HepG2 (cell line): ENCODE data around the gene BLOC1S4. TPM values are rescaled to one million over a fixed set of nuclear protein-coding genes. Genes with fewer than 3 reads are reported as not detected.
A peak's percentile ranks its signal among the peaks of the same experiment; 100 is the strongest.

Experiments used
- ARHGAP35 ChIP-seq: sonication (generic); formaldehyde crosslinking; IDR thresholded peaks from 2 replicates; pipeline ENCODE4 v1.9.0; 2022; ENCODE audit warnings: mild to moderate bottlenecking, inconsistent platforms, moderate library complexity, missing genetic modification reagents, borderline replicate concordance
- ATF7-NPFF ChIP-seq: sonication (generic); formaldehyde crosslinking; IDR thresholded peaks from 2 replicates; pipeline ENCODE4 v1.8.1; 2023; ENCODE audit warnings: mild to moderate bottlenecking, low read depth, missing genetic modification reagents, moderate library complexity
- CCAR2 ChIP-seq: fragments of 200-400 bp; formaldehyde crosslinking; optimal IDR thresholded peaks from 2 replicates; pipeline ENCODE3; 2018; ENCODE audit warnings: low read depth, mild to moderate bottlenecking, low read length, moderate library complexity
- CHD2 ChIP-seq: IDR thresholded peaks from 2 replicates; pipeline ENCODE4 v1.6.1; 2011; ENCODE audit warnings: low read depth, low read length, improper control_type of control experiment
- GMEB1 ChIP-seq: sonication (generic); formaldehyde crosslinking; IDR thresholded peaks from 2 replicates; pipeline ENCODE4 v1.5.1; 2020; ENCODE audit warnings: missing genetic modification reagents, mild to moderate bottlenecking, borderline replicate concordance
- HDAC2 ChIP-seq: sonication (generic); formaldehyde crosslinking; IDR thresholded peaks from 2 replicates; pipeline ENCODE4 v1.4.0; 2020; ENCODE audit warnings: missing genetic modification reagents
- MAFG ChIP-seq: sonication (generic); formaldehyde crosslinking; IDR thresholded peaks from 2 replicates; pipeline ENCODE4 v1.5.1; 2020; ENCODE audit warnings: mild to moderate bottlenecking, missing genetic modification reagents
- MED13 ChIP-seq: sonication (generic); formaldehyde crosslinking; IDR thresholded peaks from 2 replicates; pipeline ENCODE4 v1.5.0; 2020; ENCODE audit warnings: missing genetic modification reagents
- NR3C1 ChIP-seq: sonication (generic); formaldehyde crosslinking; IDR thresholded peaks from 2 replicates; pipeline ENCODE4 v1.4.0; 2020; ENCODE audit warnings: missing genetic modification reagents
- PCBP1 ChIP-seq: fragments of 200-400 bp; formaldehyde crosslinking; IDR thresholded peaks from 2 replicates; pipeline ENCODE4 v1.6.1; 2017; ENCODE audit warnings: mild to moderate bottlenecking, low read depth, low read length, borderline replicate concordance
- PRDM4 ChIP-seq: sonication (generic); formaldehyde crosslinking; IDR thresholded peaks from 2 replicates; pipeline ENCODE4 v1.9.0; 2021; ENCODE audit warnings: missing genetic modification reagents, borderline replicate concordance
- RBM22 ChIP-seq: fragments of 200-400 bp; formaldehyde crosslinking; optimal IDR thresholded peaks from 2 replicates; pipeline ENCODE3; 2017; ENCODE audit warnings: mild to moderate bottlenecking, low read length, moderate library complexity
- SALL2 ChIP-seq: sonication (generic); formaldehyde crosslinking; IDR thresholded peaks from 2 replicates; pipeline ENCODE4 v1.8.1; 2023; ENCODE audit warnings: mild to moderate bottlenecking, missing genetic modification reagents, inconsistent platforms
- TERF1 ChIP-seq: sonication (generic); formaldehyde crosslinking; IDR thresholded peaks from 2 replicates; pipeline ENCODE4 v1.8.0; 2022; ENCODE audit warnings: mild to moderate bottlenecking, missing genetic modification reagents, moderate library complexity
- TGIF2 ChIP-seq: IDR thresholded peaks from 2 replicates; pipeline ENCODE4 v1.6.1; 2016; ENCODE audit warnings: control low read depth, missing compliant biosample characterization
- ZFP37 ChIP-seq: sonication (generic); formaldehyde crosslinking; IDR thresholded peaks from 2 replicates; pipeline ENCODE4 v1.4.0; 2020; ENCODE audit warnings: missing genetic modification reagents, borderline replicate concordance
- ZIK1 ChIP-seq: sonication (generic); formaldehyde crosslinking; IDR thresholded peaks from 2 replicates; pipeline ENCODE4 v1.5.0; 2020; ENCODE audit warnings: mild to moderate bottlenecking, low read depth, missing genetic modification reagents, borderline replicate concordance
- ZNF160 ChIP-seq: sonication (generic); formaldehyde crosslinking; IDR thresholded peaks from 2 replicates; pipeline ENCODE4 v1.8.0; 2022; ENCODE audit warnings: mild to moderate bottlenecking, inconsistent platforms, missing genetic modification reagents
- ZNF496 ChIP-seq: sonication (generic); formaldehyde crosslinking; IDR thresholded peaks from 2 replicates; pipeline ENCODE4 v1.8.1; 2023; ENCODE audit warnings: mild to moderate bottlenecking, moderate library complexity, missing genetic modification reagents; ENCODE audit not compliant: insufficient replicate concordance
- ZNF629 ChIP-seq: sonication (generic); formaldehyde crosslinking; conservative IDR thresholded peaks from 2 replicates; pipeline ENCODE4 v1.5.0; 2020; ENCODE audit warnings: missing genetic modification reagents
- ZSCAN25 ChIP-seq: sonication (generic); formaldehyde crosslinking; IDR thresholded peaks from 2 replicates; pipeline ENCODE4 v1.8.0; 2022; ENCODE audit warnings: mild to moderate bottlenecking, missing genetic modification reagents
- polyA plus RNA-seq, 8 experiments: library from polyadenylated mRNA; depleted of rRNA in 3 of 8; stranded (reverse) in 7 of 8; unstranded in 1 of 8; fragments of >200 nt; fragmentation: Illumina TruSeq in 4 of 8; extraction: Trizol in 4 of 8; gene quantifications; 2 replicates each; pipeline versions ENCODE4 v1.2.1 to v1.2.3, GENCODE V29; 2011 to 2016; ENCODE audit warnings: low read depth in 4 of 8, missing spikeins in 1 of 8, mixed read lengths in 1 of 8; ENCODE audit not compliant: insufficient read depth in 1 of 8
- total RNA-seq, 5 experiments: library from RNA; depleted of rRNA; stranded (reverse); fragments of >200 nt; fragmentation: Illumina TruSeq; extraction: Trizol; gene quantifications; 2 replicates each; pipeline ENCODE4 v1.2.3, GENCODE V29; 2016; ENCODE audit warnings: low read depth in 1 of 5
- TF ChIP-seq, protein P1 (sequence below): sonication (generic); formaldehyde crosslinking; IDR thresholded peaks from 2 replicates; pipeline ENCODE4 v1.4.0; 2020; ENCODE audit warnings: missing genetic modification reagents

BLOC1S4 gene
- total and polyA plus RNA-seq, 2 of the 13 experiments (the other 11 are each of a cell fraction or from before 2014, with no cell fraction given), result 15.5 to 20.9 TPM

GRCh38 chr4:6688879-6689505 lies 27.0 kb upstream of the BLOC1S4 start (continued):
- TF ChIP-seq CHD2, result no peak
- no peak for TF ChIP-seq ZNF629
- no peak for TF ChIP-seq RBM22
- no peak for TF ChIP-seq MED13 (CRISPR knock-in tag)
- no peak for TF ChIP-seq NR3C1 (CRISPR knock-in tag)
- no peak; the same call in 1 of the 2 replicates for TF ChIP-seq ATF7-NPFF (CRISPR knock-in tag)
- no peak; the same call in 1 of the 2 replicates for TF ChIP-seq ZIK1 (CRISPR knock-in tag)
- no peak for TF ChIP-seq ZNF496 (CRISPR knock-in tag)
- peak; percentile 46; the same call in 1 of the 2 replicates for TF ChIP-seq ZSCAN25 (CRISPR knock-in tag)
- no peak for TF ChIP-seq MAFG (CRISPR knock-in tag)
- TF ChIP-seq, protein P1, sequence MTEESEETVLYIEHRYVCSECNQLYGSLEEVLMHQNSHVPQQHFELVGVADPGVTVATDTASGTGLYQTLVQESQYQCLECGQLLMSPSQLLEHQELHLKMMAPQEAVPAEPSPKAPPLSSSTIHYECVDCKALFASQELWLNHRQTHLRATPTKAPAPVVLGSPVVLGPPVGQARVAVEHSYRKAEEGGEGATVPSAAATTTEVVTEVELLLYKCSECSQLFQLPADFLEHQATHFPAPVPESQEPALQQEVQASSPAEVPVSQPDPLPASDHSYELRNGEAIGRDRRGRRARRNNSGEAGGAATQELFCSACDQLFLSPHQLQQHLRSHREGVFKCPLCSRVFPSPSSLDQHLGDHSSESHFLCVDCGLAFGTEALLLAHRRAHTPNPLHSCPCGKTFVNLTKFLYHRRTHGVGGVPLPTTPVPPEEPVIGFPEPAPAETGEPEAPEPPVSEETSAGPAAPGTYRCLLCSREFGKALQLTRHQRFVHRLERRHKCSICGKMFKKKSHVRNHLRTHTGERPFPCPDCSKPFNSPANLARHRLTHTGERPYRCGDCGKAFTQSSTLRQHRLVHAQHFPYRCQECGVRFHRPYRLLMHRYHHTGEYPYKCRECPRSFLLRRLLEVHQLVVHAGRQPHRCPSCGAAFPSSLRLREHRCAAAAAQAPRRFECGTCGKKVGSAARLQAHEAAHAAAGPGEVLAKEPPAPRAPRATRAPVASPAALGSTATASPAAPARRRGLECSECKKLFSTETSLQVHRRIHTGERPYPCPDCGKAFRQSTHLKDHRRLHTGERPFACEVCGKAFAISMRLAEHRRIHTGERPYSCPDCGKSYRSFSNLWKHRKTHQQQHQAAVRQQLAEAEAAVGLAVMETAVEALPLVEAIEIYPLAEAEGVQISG (CRISPR knock-in tag), result peak; percentile 2; the same call in 1 of the 2 replicates
- no peak; the same call in 1 of the 2 replicates for TF ChIP-seq ZNF160
- TF ChIP-seq SALL2 (CRISPR knock-in tag), result peak; percentile 68; the same call in 1 of the 2 replicates
- no peak for TF ChIP-seq CCAR2
- no peak for TF ChIP-seq PCBP1
- TF ChIP-seq TGIF2, result no peak; the same call in 1 of the 2 replicates
- no peak for TF ChIP-seq PRDM4
- TF ChIP-seq HDAC2 (CRISPR knock-in tag), result no peak; the same call in 1 of the 2 replicates
- no peak for TF ChIP-seq ZFP37 (CRISPR knock-in tag)
- no peak for TF ChIP-seq TERF1 (CRISPR knock-in tag)
- TF ChIP-seq GMEB1 (CRISPR knock-in tag), result peak; percentile 47; the same call in 1 of the 2 replicates
- no peak for TF ChIP-seq ARHGAP35 (CRISPR knock-in tag)
